8988T (cell line): ENCODE results near the gene DOK7.
"Not testable (repeated sequence)": the region's sequence is repeated elsewhere in the genome, so short reads cannot be mapped to it uniquely, and the experiment has no call there.

ENCODE experiments used
- DNase-seq: peaks from one replicate; pipeline ENCODE4 v3.0.0; 2011

Gene DOK7

DNA sequence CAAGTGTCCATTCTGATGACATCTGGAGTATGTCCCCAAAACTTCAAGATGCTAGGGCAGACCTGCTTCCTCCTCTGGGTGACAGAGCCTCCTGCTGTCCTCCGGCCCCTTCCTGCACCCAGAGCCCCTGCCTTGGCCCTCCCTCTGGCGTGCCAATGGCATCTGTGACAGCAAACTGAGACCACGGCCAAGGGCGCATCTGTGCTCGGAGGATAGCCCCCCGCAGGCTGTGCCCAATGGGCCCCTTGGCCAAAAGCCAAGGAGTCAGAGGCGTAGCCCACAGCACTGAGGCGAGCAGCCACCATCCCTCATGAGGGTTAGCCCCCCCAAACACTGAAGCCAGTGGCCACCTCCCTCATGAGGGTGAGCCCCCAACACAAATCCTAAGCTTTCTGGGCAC, 61.2 kb downstream of the DOK7 start:
- DNase-seq = no peak

DNA sequence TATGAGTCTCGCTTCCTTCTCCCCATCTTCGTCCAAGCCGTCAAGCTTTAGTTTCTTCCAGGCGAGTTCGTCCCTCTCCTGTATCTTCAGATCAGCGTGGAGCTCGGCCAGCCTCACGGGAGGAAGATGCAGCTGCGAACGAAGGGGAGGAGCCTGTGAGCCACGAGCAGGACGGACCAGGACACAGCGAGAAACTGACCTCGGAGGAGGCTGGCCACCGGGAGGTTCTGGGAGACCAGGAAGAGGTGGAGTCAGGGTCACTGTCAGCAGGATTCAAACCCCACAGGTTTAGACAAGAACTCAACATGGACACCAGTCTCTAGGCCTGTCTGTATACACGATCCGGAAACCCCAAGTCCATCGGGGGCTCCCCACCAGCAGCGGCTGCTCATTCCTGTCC, 61.8 kb downstream of the DOK7 start:
- DNase-seq = no peak

DNA sequence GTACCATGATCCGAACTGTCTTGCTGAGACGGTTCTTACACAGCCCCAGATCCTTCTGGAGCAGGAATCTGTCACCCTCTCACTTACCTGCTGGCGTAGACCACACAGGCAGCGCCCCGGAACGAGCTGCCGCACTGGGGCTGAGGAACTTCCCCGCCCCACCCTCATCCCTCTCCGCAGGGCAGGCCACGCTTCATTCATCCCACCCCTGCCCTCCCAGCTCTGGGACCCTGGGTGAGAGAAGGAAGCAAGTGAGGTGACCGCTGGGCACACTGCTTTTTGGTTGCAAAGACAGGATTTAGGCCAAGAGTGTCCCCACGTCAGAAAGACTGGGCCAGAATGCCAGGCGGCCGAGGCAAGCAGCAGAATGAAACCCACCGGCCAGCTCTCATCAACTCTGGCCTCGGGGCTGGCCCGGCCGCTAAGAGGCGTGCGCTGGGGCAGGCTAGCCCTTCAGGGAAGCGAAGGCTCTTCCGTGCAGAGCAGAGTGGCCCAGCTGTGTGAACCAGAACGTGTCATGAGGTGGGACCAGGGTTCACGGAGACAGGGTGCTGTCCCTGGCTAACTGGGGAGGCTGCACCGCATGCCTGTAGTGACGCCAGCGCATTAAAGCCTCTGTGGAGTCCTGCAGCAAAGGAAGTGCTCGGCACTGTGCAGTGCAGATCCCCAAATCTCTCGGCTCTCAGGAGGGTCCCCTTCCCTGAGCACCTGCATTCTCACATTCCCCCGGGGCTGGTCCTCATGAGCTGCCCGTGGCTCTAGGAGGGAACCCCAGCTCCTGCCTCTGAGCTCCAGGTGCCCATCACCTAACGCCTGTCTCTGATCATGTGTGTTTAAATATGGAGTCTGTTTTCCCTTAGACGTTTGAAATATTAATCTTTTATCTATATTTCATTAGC, 62.7 kb downstream of the DOK7 start:
- no peak for DNase-seq

DNA sequence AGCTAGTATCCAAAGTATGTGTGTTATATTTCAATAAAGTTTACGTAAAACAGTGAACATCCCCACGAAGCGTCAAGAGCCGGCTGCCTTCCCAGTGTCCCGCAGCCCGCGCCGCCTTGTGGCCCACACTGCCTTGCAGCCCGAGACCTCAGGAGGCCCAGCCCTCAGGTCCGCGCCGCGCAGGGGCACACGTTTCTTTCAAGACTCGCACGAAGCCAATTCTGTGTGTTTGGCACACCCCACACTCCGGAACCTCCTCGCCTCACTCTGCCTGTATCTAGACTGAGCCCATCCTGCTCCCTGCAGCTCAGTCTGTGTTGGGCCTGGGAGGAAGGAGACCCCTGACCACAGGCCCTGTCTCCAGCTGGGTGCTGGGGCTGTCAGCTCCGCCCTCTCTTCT, 63.4 kb downstream of the DOK7 start:
- no peak for DNase-seq

DNA sequence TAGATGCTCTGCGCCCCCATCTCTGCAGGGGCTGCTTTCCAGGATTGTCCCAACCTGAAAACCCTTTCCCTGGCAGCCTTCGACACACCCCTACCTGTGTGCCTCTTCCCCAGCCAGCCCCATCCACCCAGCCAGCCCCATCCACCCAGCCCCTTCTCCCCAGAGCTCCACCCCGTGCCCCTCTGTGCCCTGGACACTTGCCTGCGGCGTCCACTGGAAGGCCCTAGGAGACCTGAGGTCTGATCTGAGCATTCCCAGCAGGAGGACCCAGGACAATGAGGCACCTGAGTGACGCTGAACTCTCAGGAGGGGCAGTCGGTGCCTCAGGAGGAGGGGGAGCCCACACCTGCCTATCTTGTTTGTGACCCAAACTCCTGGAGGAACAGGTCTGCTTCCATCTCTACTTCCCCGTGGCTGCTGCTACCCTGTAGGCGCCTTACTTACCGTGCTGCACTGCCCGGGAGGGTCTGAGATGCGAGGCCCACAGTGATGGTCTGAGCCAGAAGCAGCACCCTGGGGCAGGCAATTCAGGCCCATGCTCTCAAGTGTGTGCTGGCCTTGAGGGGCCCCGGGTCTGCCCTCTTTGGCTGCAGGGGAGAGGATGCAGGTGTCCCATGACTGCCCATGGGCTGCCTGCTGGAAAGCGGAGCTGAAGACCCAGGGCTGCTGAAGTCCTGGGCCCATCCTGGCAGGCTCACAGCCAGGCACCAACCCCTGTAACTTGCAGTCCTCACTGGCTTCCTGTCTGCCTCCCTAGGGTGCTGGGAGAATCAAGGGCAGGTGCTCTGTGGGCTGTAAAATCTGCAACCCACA, 64.2 kb downstream of the DOK7 start:
- DNase-seq = no peak

DNA sequence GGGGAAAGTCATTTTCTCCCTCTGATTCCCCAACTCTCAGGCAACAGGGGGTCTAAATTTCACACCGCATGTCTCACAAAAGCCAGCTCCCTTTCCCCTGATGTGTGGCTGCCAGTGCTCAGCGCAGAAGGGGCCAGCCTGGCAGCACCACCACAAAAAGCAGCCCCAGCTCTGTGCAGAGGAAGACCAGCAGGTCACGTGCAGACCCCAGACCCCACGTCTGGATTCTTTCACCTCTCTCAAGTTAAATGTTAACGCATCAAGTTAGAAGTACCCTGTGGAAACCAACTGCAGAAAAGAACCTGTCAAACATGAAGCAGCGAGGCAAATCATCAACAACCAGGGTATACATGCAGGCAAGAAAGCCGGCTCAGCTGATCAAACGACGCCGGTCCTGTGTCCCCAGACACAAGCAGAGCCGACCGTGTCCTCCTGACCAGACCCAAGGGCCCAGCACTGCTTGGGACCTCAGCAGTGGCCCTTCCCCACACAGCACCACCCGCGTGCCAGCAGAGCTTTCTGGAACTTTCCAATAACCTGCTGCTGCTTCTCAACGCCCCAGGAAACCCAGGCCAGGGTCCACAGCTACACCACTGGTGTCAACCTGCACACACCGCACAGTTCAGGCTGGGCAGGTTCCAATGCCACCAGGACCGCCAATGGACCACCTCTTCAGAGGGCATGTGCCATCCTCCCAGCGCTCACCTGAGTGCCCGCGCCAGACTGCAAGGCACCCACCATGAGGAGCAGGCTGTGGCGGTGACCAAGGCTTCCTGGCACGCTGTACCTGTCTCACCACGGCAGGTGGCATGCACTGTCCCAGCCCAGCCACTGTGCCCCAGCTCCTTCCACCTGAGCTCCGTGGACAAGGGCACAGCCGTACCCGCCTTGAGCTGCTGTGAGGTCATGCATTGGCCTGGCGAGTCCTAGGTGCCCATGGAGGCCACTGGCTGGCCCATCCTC, 65.1 kb downstream of the DOK7 start:
- no peak for DNase-seq

DNA sequence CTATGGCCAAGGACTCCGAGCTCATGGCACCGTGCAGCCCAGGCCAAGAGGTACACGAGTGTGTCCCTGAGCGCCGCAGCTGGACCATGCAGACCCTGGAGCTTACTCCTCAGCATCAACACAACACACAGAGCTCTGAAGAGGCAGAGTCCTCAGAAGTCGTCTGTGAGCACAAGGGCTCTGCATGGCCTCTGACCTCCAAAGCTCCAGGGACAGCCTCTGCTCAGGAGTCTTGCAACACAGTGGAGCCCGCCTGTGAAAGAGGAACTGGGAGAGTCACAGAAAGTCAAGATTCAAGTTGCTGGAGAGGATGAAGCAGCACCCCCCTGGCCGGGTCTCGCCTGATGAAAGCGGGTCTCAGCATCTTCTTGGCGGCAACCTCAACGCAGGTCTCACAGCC, 66.3 kb downstream of the DOK7 start:
- DNase-seq = no peak

DNA sequence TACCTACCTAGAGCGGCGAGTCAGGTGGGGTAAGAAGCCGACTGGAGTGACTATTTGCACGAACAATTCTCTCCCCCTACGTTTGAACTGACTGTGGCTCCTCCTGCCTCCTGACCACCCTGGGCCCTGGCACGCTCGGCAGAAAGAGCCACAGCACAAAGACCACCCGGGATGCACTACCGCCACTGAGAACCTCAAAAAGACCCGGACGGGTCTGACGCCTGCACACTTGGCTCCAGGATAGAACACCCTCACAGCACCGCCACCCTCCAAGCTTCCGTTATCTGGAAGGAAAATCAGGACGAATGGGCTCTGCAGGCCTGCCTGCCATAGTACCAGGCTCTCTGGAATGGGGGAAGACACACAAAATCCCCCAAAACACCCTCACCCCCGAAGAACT, 66.9 kb downstream of the DOK7 start:
- no peak for DNase-seq

DNA sequence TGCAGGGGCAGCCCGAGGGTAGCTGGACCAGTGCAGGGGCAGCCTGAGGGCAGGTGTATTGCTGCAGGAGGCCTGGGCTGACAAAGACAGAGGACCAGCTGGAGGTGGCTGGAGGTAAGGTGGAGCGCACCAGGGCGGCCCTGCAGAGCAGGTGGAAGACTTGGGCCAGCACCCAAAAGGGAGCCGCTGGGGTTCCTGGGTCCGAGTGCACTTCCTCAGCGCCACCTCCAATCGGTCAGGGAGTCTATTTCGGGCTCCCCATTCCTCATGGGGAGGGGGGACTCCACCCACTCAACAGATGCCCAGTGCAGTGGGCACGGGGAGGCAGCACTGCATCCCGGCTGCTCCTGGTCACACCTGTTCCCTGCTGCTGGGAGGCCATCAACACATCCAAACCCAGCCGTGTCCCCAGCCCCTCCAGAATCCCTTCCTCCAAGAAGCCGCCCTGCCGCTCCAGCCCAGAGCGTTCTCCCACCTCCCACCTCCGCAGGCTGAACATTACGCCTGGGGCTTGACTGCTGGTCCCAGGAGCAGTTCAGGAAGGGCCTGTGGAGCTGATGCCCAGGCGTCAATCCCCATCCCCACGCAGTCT, 67.7 kb downstream of the DOK7 start:
- no peak for DNase-seq

DNA sequence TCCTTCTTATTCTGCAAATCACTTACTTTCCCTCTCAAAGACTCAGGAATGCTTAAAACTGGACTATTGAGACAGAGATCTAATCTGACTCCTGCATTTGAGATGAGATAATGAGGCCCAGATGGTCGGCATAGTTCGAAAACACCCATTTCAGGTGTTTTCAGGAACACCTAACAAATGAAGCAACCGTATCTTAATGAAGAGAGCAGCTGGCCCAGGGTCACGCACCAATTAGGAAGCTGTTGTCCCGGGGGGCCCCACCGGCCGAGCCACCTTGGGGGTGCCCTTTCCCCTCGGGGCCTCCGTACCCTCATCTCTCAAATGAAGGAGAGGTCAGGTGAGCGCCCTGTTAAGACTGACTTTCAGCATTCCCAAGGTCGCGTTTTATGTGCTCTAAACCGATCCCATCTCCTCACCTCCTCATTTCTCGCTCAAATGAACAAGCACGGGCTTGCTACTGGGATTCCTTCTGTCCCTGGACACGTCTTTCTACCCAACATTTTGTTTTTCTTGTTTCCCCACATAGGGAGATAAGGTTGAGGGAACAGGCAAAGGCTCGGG, 68.3 kb downstream of the DOK7 start:
- no peak for DNase-seq

DNA sequence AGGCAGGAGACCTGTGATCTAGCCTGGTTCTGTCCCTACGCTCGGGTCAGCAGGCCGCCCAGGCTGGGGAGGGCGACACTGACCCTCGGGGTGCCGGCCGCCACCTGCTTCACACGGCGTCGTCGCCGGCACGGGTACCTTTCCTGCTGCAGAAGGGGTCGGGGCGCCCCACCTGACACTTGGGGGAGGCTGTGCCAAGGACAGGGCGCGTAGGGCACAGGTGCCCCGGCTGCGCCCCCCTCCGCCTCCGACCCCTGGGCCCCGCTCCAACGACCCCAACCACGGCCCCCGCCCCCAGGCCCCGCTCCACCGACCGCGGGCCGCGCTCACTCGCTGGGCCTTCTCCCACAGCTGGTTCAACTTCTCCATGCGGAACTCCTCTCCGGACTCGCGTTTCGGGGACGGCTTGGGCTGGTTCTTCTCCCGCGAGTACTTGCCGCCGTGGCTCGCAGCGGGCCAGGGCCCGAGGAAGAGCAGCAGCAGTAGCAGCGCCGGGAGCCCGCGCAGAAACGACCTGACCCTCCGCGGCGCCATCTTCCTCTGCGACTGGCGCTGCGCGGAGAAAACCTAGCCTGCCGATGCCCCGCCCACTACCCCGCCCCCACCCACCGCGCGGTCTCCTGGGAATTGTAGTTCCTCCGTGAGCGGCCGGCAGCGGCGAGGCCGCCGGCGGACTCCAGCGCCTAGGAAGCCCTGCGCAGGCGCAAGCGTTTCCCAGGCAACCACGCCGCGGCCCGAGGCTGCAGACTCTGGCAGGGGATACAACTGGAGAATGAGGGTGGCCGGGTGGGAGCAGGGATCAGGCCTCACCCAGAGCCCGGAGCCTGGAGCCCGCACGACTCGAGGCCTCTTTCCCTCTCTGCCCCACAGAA, 69.0 kb downstream of the DOK7 start, which contains the start of gene LRPAP1:
TSS of gene LRPAP1 (minus strand) at position 544 of the 872 bp plus-strand sequence. CDS start at position 534, 10 bp downstream.
- peak; percentile 100 for DNase-seq

DNA sequence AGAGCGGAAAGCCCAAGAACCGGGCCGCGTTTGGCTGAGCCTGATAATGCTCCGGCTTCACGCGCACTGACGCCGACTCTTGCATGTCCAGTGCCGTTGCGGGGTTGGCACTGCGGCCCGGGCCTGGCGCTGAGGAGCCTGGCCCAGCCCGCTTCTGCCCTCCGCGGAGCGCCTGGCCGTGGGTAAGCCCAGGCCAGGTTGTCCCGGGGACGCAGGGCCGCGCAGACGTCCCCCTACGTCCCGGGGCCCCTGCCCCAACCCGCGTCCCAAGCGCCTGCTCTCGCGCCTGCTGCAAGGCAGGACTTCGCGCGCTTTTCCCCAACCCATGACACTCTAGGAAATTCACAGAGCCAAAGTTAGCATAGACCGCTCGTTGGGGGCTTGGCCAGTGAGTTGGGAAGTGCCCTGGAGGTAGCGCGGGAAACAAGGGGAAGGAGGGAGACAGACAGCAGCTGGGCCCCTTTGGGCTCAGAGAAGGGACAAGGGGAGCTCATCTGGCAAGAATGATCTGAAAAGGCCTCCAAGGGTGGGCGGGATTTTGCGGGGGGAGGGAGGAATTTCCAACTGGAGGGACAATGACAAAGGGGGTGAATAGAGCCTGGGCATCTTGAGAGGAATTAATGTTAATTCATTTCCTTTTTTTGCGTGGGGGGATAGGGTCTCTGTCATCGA, 69.8 kb downstream of the DOK7 start:
- DNase-seq = no peak

DNA sequence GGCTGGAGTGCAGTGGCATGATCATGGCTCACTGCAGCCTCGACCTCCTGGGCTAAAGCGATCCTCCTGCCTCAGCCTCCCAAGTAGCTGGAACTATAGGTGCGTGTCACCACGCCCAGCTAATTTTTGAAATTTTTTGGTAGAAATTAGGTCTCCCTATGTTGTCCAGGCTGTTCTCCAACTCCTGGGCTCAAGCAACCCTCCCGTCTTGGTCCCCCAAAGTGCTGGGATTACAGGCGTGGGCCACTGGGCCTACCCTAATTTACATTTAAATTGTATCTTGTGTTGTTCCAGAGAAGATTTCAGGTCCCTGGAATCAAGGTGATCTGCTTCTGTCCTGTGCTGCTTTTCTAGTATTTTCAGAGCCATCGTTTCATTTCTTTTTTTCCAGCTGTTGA, 70.3 kb downstream of the DOK7 start:
- no peak for DNase-seq

DNA sequence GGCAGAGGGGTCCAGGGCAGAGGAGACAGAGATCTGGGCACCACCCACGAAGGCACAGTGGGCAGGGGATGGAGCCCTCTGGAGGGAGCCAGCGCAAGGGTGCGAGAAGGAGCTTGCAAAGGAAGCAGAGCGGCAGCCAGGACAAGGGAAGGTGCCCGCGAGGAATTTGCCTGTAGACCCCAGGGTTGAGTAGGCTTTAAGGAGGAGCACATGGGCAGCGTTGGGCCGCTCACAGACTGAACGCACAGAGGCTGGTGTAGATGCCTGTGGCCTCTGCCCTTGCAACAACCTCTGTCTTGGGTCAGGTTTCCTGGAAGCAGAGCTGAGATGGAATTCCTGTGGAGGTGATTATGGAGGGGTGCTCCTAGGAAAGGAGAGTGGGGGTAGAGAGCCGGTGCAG, 72.7 kb downstream of the DOK7 start:
- not testable (repeated sequence) for DNase-seq

DNA sequence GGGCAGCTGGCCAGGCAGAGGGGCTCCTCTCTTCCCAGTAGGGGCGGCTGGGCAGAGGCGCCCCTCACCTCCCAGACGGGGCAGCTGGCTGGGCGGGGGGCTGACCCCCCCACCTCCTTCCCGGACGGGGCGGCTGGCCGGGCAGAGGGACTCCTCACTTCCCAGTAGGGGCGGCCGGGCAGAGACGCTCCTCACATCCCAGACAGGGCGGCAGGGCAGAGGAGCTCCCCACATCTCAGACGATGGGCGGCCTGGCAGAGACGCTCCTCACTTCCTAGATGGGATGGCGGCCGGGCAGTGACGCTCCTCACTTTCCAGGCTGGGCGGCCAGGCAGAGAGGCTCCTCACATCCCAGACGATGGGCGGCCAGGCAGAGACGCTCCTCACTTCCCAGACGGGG, 75.8 kb downstream of the DOK7 start:
- DNase-seq = not testable (repeated sequence)

DNA sequence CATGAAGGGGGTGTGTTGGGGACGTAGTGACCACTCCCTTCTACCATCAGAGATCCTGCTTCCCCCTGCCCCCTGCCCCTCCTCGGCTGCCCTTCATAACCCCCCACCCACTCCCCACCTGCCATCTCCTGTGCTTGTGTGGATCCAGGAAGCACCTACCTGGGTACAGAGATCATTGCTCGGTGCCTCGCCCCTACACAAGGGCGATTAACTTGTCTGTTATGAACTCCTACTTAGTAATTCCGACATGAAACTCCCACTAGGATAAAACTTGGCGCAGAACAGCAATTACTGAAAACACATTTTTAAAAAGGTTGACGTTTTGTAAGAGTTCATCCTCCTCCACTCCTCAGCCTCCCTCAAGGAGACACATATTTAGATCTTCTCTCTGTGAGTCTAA, 80.3 kb downstream of the DOK7 start:
- not testable (repeated sequence) for DNase-seq
